Measurements from ENCODE around the gene STARD7.
"Not testable (repeated sequence)": the region's sequence is repeated elsewhere in the genome, so short reads cannot be mapped to it uniquely, and the experiment has no call there.

Gene STARD7

GRCh38 chr2:96233436-96233835, 24.8 kb upstream of the STARD7 start:
- no peak for DNase-seq

- DNase-seq: no peak
Measured at GRCh38 chr2:96231316-96231715, 22.7 kb upstream of the STARD7 start.

GRCh38 chr2:96225016-96225533, 16.4 kb upstream of the STARD7 start:
- no peak for DNase-seq

GRCh38 chr2:96221106-96221505, 12.5 kb upstream of the STARD7 start:
- not testable (repeated sequence) for DNase-seq

- DNase-seq: not testable (repeated sequence)
Measured at GRCh38 chr2:96219959-96220358, 11.3 kb upstream of the STARD7 start.

- DNase-seq: no peak
Measured at GRCh38 chr2:96218508-96219131, 10.0 kb upstream of the STARD7 start.

- no peak for DNase-seq
Measured at GRCh38 chr2:96214554-96214953, 5.9 kb upstream of the STARD7 start.

GRCh38 chr2:96213379-96213778, 4.8 kb upstream of the STARD7 start:
- DNase-seq: no peak

- no peak for DNase-seq
Measured at GRCh38 chr2:96212339-96212738, 3.7 kb upstream of the STARD7 start.

- no peak for DNase-seq
Measured at GRCh38 chr2:96209729-96210085, 1.1 kb upstream of the STARD7 start.

- no peak for DNase-seq
Measured at GRCh38 chr2:96209011-96209728, 543 bp upstream of the STARD7 start.

- no peak for DNase-seq
Measured at GRCh38 chr2:96207774-96208142, 869 bp downstream of the STARD7 start.

GRCh38 chr2:96207073-96207773, 1.4 kb downstream of the STARD7 start:
- no peak for DNase-seq

GRCh38 chr2:96205888-96206287, 2.7 kb downstream of the STARD7 start:
- no peak for DNase-seq

- DNase-seq: no peak
Measured at GRCh38 chr2:96204836-96205624, 3.6 kb downstream of the STARD7 start.

- no peak for DNase-seq
Measured at GRCh38 chr2:96203130-96204028, 5.2 kb downstream of the STARD7 start.

GRCh38 chr2:96202152-96202854, 6.3 kb downstream of the STARD7 start:
- no peak for DNase-seq

GRCh38 chr2:96201338-96201737, 7.3 kb downstream of the STARD7 start:
- DNase-seq: no peak

GRCh38 chr2:96198921-96199320, 9.7 kb downstream of the STARD7 start:
- DNase-seq: no peak

GRCh38 chr2:96197546-96198255, 10.9 kb downstream of the STARD7 start:
- no peak for DNase-seq
